MV-4-11 (cell line): Measurements from ENCODE around the gene LYZL6.
A peak's percentile ranks its signal among the peaks of the same experiment; 100 is the strongest.
"Not testable (repeated sequence)": the region's sequence is repeated elsewhere in the genome, so short reads cannot be mapped to it uniquely, and the experiment has no call there.

Experiments
- DNase-seq: peaks from one replicate; lab custom pipeline; 2025; lab: John Stamatoyannopoulos, UW

The LYZL6 gene

GRCh38 chr17:35947156-35947585 is 3.7 kb upstream of the LYZL6 start:
- DNase-seq: peak; percentile 78

GRCh38 chr17:35944151-35944550 is 638 bp upstream of the LYZL6 start:
- DNase-seq: no peak

GRCh38 chr17:35942588-35943186 is 826 bp downstream of the LYZL6 start:
- DNase-seq: no peak

GRCh38 chr17:35938492-35938891 is 5.0 kb downstream of the LYZL6 start:
- DNase-seq: not testable (repeated sequence)

GRCh38 chr17:35936063-35936462 is 7.5 kb downstream of the LYZL6 start:
- no peak for DNase-seq

- DNase-seq: no peak
Measured at GRCh38 chr17:35934760-35935159, 8.8 kb downstream of the LYZL6 start.

- no peak for DNase-seq
Measured at GRCh38 chr17:35932586-35932985, 10.9 kb downstream of the LYZL6 start.

- no peak for DNase-seq
Measured at GRCh38 chr17:35931794-35932425, 11.6 kb downstream of the LYZL6 start.

- DNase-seq: peak; percentile 84
Measured at GRCh38 chr17:35930211-35931065, 13.1 kb downstream of the LYZL6 start, which contains the start of gene RDM1. TSS of gene RDM1 (minus strand) at chr17:35930773. CDS start at chr17:35930727, 46 bp downstream.

- DNase-seq: no peak
Measured at GRCh38 chr17:35927714-35928113, 15.8 kb downstream of the LYZL6 start.

- DNase-seq: no peak
Measured at GRCh38 chr17:35923609-35924114, 19.9 kb downstream of the LYZL6 start.

GRCh38 chr17:35920229-35920628 is 23.3 kb downstream of the LYZL6 start:
- DNase-seq: no peak

GRCh38 chr17:35918665-35919064 is 24.8 kb downstream of the LYZL6 start:
- DNase-seq: no peak

- DNase-seq: no peak
Measured at GRCh38 chr17:35917519-35918213, 25.8 kb downstream of the LYZL6 start.

- DNase-seq: no peak
Measured at GRCh38 chr17:35915153-35915964, 28.2 kb downstream of the LYZL6 start.

GRCh38 chr17:35914354-35914753 is 29.2 kb downstream of the LYZL6 start:
- no peak for DNase-seq

GRCh38 chr17:35913609-35914008 is 29.9 kb downstream of the LYZL6 start:
- no peak for DNase-seq

- no peak for DNase-seq
Measured at GRCh38 chr17:35912942-35913341, 30.6 kb downstream of the LYZL6 start.

- DNase-seq: no peak
Measured at GRCh38 chr17:35912339-35912912, 31.1 kb downstream of the LYZL6 start.

GRCh38 chr17:35909408-35909807 is 34.1 kb downstream of the LYZL6 start:
- DNase-seq: no peak

- no peak for DNase-seq
Measured at GRCh38 chr17:35907691-35908090, 35.8 kb downstream of the LYZL6 start.
